OCI-LY7 (cell line): ENCODE data around the gene ADGRG6.

Experiments used
- EZH2phosphoT487 ChIP-seq: fragments of 200-600 bp; sonication (generic); IDR thresholded peaks from 2 replicates; pipeline ENCODE4 v1.6.1; 2018; ENCODE audit warnings: low read depth, borderline replicate concordance, mild to moderate bottlenecking, mixed run types, antibody characterized with exemption, low read length, moderate library complexity, mixed read lengths
- TF ChIP-seq, protein P1 (sequence below): fragments of 200-600 bp; sonication (generic); conservative IDR thresholded peaks from 2 replicates; pipeline ENCODE4 v1.5.1; 2014; ENCODE audit warnings: mild to moderate bottlenecking, antibody characterized with exemption, low read length, moderate library complexity, mixed read lengths

DNA sequence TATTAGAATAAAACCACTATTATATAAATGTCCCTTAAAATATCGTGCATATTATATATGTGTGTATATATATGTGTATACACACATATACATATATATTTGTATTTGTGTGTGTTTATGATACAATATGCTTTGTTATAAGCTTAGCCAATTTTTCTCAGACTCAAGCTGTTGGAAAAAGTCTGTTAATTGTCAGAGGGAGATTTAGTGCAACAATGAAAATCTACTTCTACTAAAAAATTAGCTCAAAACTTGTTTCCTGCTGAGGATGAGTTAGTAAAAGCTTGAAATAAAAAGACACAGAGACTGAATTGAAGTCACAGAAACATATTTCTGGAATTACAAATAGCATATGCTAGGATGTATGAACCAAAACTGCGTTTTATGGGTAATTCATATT is 79.4 kb downstream of the ADGRG6 start:
- TF ChIP-seq, protein P1, sequence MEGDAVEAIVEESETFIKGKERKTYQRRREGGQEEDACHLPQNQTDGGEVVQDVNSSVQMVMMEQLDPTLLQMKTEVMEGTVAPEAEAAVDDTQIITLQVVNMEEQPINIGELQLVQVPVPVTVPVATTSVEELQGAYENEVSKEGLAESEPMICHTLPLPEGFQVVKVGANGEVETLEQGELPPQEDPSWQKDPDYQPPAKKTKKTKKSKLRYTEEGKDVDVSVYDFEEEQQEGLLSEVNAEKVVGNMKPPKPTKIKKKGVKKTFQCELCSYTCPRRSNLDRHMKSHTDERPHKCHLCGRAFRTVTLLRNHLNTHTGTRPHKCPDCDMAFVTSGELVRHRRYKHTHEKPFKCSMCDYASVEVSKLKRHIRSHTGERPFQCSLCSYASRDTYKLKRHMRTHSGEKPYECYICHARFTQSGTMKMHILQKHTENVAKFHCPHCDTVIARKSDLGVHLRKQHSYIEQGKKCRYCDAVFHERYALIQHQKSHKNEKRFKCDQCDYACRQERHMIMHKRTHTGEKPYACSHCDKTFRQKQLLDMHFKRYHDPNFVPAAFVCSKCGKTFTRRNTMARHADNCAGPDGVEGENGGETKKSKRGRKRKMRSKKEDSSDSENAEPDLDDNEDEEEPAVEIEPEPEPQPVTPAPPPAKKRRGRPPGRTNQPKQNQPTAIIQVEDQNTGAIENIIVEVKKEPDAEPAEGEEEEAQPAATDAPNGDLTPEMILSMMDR = no peak
- TF ChIP-seq EZH2phosphoT487 = no peak
